ENCODE results near the gene PTTG1IP.
A peak's percentile ranks its signal among the peaks of the same experiment; 100 is the strongest.

The PTTG1IP gene

GRCh38 chr21:44817914-44818639, 55.4 kb downstream of the PTTG1IP start, which contains the start of gene SUMO3:
Gene SUMO3, minus strand, starts transcription at chr21:44818062. Its CDS starts 94 bp downstream, at chr21:44817968.
- peak; percentile 91 for DNase-seq

GRCh38 chr21:44817506-44817880, 56.0 kb downstream of the PTTG1IP start:
- peak; percentile 91 for DNase-seq

DNA sequence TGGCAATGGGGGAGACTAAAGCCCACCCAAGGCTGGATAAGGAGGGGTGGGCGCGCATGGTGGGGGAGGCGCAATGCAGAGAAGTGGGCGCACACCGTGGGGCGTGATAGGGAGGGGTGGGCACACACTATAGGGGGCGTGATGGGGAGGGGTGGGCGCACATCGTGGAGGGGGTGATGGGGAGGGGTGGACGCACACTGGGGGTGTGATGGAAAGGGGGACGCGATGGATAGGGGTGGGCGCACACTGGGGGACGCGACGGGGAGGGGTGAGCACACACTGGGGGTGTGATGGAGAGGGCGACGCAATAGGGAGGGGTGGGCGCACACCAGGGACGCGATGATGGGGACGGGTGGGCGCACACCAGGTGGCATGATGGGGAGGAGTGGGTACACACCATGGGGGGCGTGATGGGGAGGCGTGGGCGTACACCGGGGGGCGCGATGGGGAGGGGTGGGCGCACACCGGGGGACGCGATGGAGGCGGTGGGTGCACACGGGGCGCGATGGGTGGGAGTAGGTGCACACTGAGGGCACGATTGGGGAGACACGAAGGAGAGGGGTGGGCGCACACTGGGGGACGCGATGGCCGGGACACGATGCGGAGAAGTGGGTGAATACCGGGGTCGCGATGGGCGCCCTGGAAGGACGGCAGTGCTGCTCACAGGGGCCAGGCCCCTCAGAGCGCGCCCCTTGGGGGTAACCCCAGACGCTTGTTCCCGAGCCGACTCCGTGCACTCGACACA, 56.6 kb downstream of the PTTG1IP start:
- no peak for DNase-seq

DNA sequence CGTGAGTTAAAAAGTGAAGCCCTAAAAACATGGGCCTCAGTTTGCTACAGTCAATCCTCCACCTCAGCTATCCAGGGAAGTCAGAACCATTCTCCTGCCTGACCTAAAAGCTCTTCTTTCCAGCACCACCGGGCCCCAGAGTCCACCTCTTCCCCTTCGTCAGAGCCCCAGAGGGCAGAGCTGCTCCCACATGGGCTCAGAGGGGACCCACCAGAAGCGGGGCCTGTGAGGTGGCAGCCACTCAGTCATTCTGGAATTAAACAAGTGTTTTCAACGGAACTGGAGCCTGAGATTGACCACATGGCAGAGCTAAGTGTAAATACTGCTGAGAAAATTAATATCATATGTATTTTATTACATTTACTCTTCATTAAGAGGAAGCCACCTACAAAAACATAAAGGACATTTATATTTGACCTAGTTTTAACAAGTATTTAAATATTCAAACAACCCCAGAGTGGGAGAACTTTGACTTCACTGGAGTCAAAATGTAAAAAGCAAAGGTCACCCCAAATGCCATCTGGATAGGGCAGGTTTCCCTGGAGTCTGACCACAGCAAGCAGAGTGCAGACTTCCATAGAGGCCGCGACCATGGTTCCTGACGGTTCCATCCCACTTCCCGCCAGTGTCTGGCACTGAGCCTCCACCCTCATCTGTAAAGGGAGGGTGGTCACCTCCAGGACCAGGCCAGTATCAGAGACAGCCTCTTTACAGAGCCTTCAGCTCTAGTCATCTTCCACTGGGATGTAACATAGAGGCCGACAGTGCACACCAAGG, 57.5 kb downstream of the PTTG1IP start:
- DNase-seq = no peak

GRCh38 chr21:44815225-44815624, 58.3 kb downstream of the PTTG1IP start:
- DNase-seq = no peak

DNA sequence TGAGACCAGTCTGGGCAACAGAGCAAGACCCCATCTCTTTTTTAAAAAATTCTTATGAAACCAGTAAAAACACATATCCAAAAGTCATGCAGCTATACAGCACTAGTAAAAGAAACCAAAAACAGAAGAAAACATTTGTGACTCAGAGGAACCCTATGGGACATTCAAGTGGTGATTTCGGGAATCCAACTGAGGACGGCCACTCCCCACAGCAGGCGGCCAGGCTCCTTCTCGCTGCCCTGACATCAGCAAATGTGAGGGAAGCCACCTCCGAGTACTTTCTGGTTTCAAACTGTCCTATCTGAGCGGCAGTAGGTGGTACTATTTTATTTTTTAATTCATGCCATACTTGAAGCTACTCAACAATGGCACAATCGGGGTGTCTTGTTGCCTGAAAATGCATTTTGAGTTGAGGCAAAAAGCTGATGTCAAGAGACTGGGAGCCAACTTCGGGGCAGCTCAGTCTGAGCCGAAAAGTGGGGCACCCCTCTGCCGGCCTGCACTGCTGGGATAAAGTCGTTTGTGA, 58.9 kb downstream of the PTTG1IP start:
- no peak for DNase-seq

- DNase-seq = no peak
Measured at GRCh38 chr21:44813727-44814126, 59.8 kb downstream of the PTTG1IP start.

GRCh38 chr21:44813149-44813548, 60.3 kb downstream of the PTTG1IP start:
- no peak for DNase-seq

GRCh38 chr21:44812640-44813039, 60.9 kb downstream of the PTTG1IP start:
- DNase-seq = no peak

GRCh38 chr21:44810779-44811178, 62.7 kb downstream of the PTTG1IP start:
- DNase-seq = no peak

- no peak for DNase-seq
Measured at GRCh38 chr21:44805859-44806258, 67.6 kb downstream of the PTTG1IP start.

GRCh38 chr21:44805226-44805625, 68.3 kb downstream of the PTTG1IP start:
- DNase-seq = no peak

DNA sequence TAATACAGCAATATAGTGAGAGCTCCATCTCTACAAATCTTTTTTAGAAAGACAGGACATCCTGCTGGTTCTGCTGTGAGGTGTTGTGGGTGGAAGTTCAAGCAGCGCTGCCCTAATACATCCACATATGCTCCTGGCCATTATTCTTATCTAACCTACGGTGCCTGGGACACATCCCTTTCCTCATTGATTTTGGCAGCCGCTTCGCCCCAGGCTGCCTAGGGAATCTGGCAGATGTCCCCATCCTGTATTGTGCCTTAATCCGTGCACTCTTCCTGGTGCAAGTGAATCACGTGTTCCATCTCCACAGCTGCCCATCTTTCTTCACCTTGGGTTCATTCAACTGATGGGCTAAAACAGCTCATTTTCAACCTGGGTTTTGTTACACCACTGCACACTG, 68.7 kb downstream of the PTTG1IP start:
- no peak for DNase-seq

DNA sequence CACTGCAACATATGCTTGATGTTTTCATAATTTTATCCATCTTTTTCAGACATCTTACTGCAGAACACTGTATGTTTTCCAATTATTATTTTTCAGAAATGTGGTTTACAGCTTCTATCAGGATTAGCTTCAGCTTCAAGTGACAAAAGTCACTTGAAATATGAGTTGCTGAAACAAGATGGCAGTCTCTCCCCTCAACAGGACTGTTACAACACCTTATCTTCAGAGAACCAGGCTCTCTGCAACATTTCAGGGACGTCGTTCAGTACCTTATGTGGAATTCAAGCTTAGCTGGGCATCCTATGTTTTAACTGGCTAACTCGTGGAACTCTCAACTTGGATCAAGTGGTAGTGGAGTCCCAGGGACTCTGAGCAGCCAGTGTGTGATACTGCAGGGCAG, 69.8 kb downstream of the PTTG1IP start:
- DNase-seq = no peak

GRCh38 chr21:44802396-44803153, 70.9 kb downstream of the PTTG1IP start:
- DNase-seq = no peak

GRCh38 chr21:44801468-44802395, 71.8 kb downstream of the PTTG1IP start, which contains the start of gene UBE2G2:
Gene UBE2G2, minus strand, starts transcription at chr21:44801820. Its CDS starts 72 bp downstream, at chr21:44801748.
- peak; percentile 93 for DNase-seq

DNA sequence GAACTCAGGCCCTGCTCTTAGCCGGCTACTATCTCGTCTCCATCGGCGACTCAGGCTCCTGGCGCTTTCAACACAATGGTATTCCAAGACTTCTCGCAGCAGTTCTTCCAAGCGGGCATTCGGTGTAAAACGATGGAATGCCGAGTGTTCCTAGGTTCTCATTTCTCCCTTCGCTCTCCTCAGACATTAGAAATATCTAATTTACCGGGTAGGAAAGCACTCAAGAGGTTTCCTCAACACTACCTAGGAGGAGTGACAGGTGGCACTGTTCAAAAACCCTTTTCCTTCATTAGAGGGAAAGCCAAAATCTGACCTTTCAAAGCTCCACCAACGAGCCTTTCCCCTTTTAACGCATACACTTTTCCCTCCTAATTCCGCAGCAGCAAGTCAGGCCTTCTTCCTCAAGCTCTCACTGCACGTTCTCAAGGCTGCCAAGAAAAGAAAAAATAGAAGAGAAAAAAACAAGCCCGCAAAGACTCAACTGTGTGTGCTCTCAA, 72.5 kb downstream of the PTTG1IP start:
- no peak for DNase-seq

GRCh38 chr21:44800103-44800502, 73.4 kb downstream of the PTTG1IP start:
- no peak for DNase-seq

- DNase-seq = no peak
Measured at GRCh38 chr21:44799646-44800045, 73.8 kb downstream of the PTTG1IP start.

All from activated CD4-positive, CD25-positive, alpha-beta regulatory T cell treated with anti-CD3 and anti-CD28 coated beads, Interleukin-2, amount 50 U/mL, for 72 hours (primary cell).